HG03575 (cell line): ENCODE results near the gene CTSL.
"Not testable (repeated sequence)": the region's sequence is repeated elsewhere in the genome, so short reads cannot be mapped to it uniquely, and the experiment has no call there.

Experiments used
- ATAC-seq: cut with Tn5 transposase; IDR thresholded peaks from one replicate; pipeline ENCODE4 v1.9.1; 2021; ENCODE audit not compliant: unreplicated experiment, insufficient number of reproducible peaks, low FRiP score; ENCODE audit errors: extremely low read depth

The CTSL gene

DNA sequence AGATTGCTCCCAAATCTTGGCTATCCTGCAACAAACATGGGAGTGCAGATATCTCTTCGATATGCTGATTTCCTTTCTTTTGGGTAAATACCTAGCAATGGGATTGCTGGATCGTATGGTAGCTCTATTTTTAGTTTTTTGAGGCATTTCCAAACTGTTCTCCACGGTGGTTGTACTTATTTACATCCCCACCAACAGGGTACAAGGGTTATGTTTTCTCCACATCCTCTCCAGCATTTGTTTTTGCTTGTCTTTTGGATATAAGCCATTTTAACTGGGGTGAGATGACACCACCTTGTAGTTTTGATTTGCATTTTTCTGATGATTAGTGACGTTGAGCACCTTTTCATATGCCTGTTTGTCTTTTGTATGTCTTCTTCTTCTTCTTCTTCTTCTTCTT lies 20.3 kb downstream of the CTSL start:
- ATAC-seq, result no peak

DNA sequence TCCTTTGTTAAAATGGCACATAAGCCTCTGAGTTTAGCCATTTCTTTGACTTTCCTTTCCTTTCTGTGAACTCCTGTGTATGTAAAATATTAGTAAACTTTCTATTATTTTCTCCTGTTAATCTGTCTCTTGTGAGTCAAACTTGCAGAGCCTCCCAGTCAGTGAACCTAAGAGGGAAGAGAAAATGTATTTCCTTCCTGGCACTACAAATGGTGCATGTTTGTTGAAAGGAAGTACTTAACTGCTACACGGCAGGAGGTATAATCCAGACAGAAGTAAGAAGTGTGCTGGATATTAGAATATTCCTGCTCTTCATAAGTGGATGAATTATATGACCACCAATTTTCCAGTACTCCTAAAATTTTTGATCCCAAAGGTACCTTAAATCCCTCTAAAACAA lies 23.0 kb downstream of the CTSL start:
- ATAC-seq, result no peak

DNA sequence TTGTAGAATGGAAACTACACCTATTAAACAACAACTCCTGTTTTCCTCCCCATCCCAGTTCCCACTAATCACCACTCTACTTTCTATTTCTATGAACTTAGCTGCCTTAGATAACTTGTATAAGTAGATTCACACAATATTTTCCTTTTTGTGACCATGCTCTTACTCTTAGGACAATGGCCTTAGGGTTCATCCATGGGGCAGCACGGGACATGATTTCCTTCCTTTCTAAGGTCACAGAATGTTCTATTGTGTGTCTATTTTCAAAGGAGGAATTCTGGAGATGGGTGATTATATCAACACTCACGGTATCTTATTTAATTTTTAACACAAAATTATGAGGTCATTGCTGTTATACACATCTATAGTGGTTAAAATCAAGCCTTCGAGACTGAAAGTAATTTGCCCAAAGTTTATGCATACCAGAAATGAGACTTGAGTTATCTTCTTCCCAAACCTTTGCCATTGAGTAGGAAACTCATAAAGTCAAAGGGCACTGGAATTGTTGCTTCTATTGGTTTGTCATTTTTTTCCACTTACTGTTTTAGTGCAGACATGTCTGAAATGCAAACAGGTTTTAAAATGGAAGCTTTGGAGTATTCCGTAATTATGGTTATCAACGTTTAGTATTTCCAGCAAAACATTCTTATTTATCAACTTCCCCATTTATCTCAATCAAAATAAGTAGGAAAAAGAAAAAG lies 23.6 kb downstream of the CTSL start:
- ATAC-seq, result no peak

DNA sequence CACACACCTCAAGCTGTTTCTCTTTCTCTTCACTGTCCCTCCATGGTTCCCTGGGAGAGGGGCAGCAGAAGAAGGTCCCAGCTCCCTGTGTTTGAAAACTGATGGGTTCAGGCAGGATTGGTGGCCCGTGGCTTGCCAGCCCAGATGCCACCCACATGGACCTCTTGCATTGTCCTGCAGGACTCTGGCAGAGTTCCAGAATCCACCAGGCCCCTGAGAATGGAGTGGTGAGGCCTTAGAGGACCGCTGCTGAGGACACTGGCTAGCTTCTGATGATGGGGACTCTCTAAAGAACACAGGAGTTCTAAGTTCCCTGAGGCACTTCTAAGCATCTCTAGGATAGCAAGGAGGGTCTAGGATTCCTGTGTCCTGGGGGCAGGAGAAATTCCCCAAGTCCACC lies 24.8 kb downstream of the CTSL start:
- ATAC-seq, result no peak

DNA sequence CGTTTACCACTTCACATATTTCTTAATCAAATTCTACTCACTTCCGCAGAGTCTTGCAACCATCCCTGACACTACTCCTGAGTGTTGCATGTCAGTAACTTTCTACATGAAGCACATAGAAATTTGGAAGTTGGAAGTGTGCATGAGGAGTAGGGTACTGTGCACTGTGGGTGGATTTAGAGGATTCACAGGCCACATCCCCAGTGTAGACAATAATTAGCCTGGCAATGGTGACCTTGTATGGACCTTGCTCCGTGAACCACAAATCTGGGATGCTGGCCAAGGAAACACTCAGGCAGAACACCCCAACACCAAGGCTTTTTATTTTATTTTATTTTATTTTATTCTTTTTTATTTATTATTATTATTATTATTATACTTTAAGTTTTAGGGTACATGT lies 25.5 kb downstream of the CTSL start:
- ATAC-seq, result no peak

DNA sequence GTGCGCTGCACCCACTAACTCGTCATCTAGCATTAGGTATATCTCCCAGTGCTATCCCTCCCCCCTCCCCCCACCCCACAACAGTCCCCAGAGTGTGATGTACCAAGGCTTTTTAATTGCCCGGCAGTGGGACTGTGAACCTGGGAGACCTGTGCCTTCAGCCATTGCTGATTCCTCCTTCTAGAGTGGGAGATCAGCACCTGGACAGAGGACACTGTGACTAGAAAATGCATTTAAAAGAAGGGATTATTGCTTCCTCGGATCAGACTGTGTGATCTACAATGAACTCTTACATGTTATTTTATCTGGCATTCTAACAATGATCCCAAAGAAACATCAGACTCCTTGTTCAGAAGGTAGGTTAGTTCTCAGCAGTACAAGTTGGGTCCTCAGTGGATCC lies 25.9 kb downstream of the CTSL start:
- ATAC-seq, result no peak

DNA sequence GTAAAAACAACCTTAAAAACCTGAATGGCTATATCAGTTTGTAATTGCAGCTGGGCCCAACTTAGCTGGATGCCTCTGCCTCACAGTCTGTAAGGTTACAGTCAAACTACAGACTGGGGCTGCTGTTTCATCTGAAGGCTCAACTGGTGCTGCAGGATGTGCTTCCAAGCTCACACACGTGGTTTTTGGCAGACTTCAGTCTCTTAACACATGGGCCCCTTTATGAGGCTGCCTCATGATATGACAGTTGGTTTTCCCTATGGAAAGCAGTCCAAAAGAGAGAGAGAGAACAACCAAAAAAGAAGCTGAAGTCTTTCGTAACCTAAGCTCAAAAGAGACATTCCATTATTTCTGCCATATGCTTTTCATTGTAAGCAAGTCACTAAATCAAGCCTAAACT lies 27.4 kb downstream of the CTSL start:
- no peak for ATAC-seq

DNA sequence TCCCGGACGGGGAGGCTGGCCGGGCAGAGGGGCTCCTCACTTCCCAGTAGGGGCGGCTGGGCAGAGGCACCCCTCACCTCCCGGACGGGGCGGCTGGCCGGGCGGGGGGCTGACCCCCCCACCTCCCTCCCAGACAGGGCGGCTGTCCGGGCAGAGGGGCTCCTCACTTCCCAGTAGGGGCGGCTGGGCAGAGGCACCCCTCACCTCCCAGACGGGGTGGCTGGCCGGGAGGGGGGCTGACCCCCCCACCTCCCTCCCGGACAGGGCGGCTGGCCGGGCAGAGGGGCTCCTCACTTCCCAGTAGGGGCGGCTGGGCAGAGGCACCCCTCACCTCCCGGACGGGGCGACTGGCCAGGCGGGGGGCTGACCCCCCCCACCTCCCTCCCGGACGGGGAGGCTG lies 32.4 kb downstream of the CTSL start:
- not testable (repeated sequence) for ATAC-seq

DNA sequence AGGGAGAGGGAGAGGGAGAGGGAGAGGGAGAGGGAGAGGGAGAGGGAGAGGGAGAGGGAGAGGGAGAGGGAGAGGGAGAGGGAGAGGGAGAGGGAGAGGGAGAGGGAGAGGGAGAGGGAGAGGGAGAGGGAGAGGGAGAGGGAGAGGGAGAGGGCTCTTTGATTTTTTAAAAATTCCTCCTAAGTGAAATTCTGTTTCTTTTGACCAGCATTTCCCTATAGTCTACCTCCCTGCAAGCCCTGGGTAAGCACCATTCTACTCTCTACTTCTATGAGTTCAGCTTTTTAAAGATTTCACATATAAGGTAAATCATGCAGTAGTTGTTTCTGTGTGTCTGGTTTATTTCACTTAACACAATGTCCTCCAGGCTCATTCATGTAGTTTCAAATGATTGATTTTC lies 34.1 kb downstream of the CTSL start:
- not testable (repeated sequence) for ATAC-seq

DNA sequence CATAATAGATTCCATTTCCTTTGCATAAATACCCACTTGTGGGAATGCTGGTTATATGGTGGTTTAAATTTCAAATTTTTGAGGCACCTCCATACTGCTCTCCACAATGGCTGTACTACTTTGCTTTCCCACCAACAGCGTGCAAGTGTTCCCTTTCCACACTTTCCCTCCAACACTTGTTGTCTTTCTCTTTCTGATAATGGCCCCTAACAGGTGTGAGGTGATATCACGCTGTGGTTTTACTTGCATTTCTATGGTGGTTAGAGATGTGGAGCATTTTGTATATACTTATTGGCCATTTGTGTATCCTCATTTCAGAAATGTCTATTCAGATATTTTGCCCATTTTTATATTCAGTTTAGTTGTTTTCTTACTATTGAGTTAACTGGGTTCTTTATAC lies 34.6 kb downstream of the CTSL start:
- no peak for ATAC-seq

DNA sequence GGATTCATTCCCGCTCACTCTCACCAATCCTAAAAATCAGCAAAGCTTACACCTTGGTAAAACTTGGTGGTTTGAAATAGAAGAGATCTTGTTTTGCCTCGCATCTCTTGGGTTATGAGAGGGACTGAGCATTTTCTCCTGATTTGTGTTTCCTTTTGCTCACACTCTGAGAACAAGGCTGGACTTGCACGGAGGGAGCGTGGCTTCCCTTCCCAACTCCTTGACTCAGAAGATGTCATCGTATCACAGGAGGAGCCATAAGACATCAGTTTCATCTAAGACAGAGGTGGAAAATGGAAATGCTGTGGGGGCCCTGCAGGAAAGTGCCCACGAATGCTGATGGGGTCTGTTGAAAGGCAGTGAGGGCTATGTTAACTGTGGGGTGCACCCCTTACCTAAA lies 37.4 kb downstream of the CTSL start:
- no peak for ATAC-seq

DNA sequence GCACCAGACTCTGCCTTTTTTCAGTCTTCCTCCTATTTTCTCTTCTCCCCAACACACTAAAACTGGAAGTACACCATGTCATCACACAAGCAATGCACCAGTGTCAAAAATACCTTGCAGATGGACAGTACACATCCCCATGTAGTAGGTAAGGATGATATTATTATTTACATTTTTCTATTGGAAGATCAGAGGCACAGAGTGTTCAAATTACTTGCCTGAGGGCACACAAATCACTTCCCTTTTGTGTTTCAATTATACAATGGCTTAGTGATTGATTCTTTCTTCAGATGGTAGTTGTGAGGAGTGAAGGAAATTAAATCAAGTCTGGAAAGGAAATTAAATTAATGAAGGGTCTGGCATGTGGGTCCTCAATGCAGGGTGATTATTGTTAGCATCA lies 39.6 kb downstream of the CTSL start:
- ATAC-seq, result no peak

DNA sequence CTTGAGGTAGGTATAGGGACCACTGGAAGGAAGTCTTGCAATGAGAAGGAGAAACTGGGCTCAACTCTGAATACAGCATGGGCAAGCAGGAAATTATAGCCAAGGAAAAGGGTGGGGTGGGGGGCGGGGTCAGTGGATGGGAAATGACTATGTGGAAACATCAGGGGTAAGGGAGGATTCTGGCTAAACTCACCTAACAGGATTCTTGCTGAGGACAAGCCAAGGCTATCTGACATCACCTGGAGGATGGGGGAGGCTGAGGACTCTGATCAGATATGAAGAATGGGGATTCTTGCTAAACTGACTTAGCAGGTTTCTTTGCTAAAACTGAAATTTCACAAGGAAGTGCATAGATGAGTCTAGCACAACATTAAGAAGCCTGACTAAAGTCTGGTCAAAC lies 40.8 kb downstream of the CTSL start:
- no peak for ATAC-seq

DNA sequence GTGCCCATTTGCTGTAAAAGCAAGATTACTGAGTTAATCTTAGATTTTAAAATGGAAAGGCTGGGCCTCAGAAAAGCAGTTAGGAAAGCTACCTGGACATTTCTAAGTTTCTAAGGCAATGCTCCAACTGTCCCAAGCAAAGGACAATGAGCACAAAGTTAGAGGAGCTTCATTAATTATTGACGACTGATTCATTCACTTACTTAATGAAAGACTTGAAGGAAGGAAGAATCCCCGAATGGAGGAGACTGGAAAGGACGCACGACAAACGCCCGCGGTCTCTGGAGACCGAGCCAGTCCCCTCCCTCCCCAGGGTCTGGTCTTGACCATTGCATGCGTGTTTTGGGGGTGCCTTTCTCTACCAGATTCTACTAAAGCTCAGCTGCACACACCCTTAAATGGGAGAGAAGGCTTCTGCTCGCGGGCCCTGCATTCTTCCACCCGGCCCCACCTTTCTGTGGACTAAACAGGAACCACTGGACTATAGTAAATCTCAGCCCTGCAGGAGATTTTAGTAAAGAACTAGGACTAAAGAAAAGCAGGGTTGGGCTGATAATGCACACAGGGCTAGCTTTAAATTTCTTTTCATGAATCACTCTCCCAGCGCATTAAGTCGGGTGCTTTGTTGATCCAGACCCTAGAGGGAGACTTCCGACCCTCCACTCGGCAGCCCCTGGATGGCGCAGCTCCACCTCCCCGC lies 44.8 kb downstream of the CTSL start:
- ATAC-seq, result no peak

DNA sequence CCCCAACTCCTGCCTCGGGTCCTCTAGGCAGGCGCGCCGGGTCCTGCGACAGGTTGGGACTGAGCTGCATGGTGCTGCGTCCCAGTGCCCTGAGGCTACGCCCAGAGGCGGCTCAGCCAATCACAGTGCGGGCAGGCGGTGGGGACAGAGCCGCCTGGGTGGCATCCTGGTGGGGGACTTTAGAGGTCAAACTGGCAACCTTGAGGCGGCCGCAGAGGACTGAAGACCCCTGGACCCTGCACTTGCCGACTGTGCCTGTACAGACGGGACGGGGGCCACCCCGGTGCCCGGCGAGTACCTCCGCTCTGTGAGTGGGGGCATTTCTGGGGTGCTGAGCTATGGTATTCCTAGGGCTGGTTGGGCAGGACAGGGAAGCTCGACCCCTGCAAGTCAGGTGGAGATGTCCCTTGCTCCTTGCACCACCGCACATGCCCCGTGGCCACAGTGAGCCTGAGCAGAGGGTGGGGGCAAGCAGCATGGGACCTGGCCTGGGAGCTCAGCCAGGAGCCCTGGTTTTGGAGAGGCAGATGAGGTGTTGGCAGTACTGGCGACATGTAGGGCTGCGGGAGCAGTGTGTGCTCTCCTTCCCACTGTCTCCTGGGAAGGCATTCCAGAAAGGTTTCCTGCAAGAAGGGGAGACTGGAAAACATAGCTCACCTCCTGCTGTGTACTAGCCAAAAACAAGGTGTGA lies 45.5 kb downstream of the CTSL start:
- ATAC-seq, result no peak

DNA sequence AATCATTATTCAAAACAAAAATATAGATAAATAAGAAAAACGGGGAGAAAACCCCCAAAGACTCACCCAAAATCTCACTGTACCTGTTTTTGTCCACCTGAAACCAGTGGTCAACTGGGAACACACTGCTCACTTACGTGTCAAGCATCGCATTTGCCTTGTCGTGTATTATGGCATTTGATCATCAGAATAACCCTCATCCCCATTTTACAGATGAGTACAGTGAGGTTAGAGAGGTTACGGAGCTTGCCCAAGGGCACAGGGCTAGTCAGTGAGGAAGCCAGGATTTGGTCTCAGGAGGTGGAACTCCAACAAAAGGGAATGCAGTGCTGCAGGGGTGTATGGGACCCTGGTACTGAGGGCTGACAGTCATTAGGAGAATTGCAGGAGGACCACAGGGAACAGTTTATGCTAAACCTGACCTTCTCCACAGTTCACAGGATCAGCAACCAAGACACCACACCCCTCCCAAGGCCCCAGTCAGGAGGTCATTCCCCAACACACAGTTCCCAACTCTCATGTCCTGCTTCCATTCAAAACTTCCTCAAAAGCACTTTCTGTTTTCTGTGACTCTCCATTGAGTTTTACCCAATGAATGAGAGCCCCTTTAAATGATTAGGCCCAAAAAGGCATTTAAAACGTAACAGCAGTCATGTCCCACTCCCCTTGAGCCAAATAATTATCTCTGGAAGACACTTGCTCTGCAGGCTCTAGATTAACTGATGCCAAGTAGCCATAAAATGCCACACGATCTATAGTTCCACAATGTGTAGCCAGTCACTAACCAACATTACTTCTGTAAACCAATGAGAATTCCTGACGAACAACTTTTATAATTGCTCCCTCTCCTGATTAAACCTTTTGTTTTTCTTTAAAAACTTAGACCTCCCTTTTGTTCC lies 50.8 kb downstream of the CTSL start:
- ATAC-seq, result no peak

DNA sequence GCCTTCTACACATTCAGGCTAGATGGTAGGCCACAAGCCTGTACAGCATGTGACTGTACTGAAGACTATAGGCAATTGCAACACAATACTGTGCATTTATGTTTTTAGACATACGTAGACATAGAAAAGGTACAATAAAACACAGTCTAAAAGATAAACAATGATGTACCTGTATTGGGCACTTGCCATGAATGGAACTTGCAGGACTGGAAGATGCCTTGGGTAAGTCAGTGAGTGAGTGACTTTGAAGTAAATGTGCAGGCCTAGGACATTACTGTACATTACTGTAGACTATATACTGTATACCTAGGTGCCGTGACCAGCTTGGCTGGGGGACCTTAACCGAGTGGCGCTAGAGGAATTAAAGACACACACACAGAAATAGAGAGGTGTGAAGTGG lies 53.1 kb downstream of the CTSL start:
- ATAC-seq, result no peak
